AG09319 (cell line): ENCODE data around the gene DSCAM.

Experiments used
- DNase-seq: peaks from one replicate; pipeline ENCODE4 v3.0.0-alpha.2; 2010; ENCODE audit warnings: low read depth; ENCODE audit errors: extremely low read depth
- CTCF ChIP-seq: IDR thresholded peaks from 2 replicates; pipeline ENCODE4 v1.5.1; 2011; ENCODE audit warnings: low read depth, mild to moderate bottlenecking, inconsistent platforms, low read length, moderate library complexity

The DSCAM gene

GRCh38 chr21:40356644-40357043 is 490.3 kb downstream of the DSCAM start:
- no peak for DNase-seq
- no peak for TF ChIP-seq CTCF

GRCh38 chr21:40355076-40355475 is 491.9 kb downstream of the DSCAM start:
- no peak for DNase-seq
- no peak for TF ChIP-seq CTCF

DNA sequence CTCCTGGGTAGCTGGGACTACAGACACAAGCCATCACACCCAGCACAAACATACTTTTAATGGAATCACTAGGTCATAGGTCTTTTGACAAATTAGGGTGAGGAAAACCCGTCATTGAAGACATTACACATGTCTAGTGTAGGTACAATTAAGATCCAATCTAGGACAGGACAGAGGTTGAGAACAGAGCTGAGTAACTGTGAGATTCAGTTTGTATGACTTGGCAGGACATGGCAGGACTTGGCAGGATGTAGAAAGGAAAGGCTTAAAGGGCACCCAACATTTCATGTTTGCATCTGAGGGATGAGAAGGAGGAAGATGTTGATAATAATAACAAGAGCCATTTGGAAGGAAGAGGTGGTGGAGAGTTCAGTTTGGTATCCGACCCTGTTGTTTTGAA is 496.0 kb downstream of the DSCAM start:
- no peak for DNase-seq

DNA sequence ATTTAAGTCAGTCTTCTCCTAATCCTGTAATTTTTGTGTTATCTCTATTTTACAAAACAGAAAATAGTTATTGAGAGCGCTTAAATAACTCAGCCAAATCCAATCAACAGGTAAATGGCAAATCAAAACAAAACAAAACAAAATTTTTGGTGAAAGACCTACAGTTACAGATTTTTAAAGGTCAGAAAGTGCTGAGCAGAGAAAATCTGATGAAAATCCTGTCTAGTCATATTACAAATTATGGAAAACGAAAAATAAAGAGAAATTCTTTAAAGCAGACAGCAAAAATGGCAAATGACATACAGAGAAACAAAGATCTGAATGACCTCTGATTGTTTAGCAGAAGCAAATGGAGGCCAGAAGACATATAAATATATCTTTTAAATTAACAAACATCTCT is 497.4 kb downstream of the DSCAM start:
- DNase-seq = no peak
- TF ChIP-seq CTCF = no peak

More for the DNA sequence above, 496.0 kb downstream of the DSCAM start:
- TF ChIP-seq CTCF = no peak

- TF ChIP-seq CTCF = no peak
- no peak for DNase-seq
Observed at GRCh38 chr21:40345711-40346321, 501.1 kb downstream of the DSCAM start.

- no peak for DNase-seq
- no peak for TF ChIP-seq CTCF
Observed at GRCh38 chr21:40340357-40340756, 506.6 kb downstream of the DSCAM start.

- DNase-seq = no peak
- TF ChIP-seq CTCF = no peak
Observed at GRCh38 chr21:40339050-40339449, 507.9 kb downstream of the DSCAM start.
